Spleen (tissue), 11 donors: Measurements from ENCODE around the gene GNPAT. TPM values are rescaled to one million over a fixed set of nuclear protein-coding genes. Genes with fewer than 3 reads are reported as not detected.

Experiments used
- DNase-seq: peaks from one replicate; pipeline ENCODE4 v3.0.0-alpha.2; 2020
- H3K27ac ChIP-seq, 8 donors: fragments of 200-600 bp; sonication (generic) in 7 of 8; 1 replicate in 4 of 8; 2 replicates in 4 of 8; pipeline versions ENCODE4 v1.5.0 to v1.8.0; 2016 to 2021; ENCODE audit warnings: inconsistent platforms in 4 of 8, mild to moderate bottlenecking in 4 of 8, moderate library complexity in 1 of 8
- H3K27me3 ChIP-seq, 7 donors: fragments of 200-600 bp; sonication (generic) in 6 of 7; replicated peaks in 1 of 7; 1 replicate in 4 of 7; 2 replicates in 3 of 7; pipeline versions ENCODE4 v1.5.0 to v1.8.0; 2016 to 2021; ENCODE audit warnings: inconsistent platforms in 3 of 7, mild to moderate bottlenecking in 1 of 7
- H3K36me3 ChIP-seq, 6 donors: fragments of 200-600 bp; sonication (generic) in 5 of 6; 1 replicate in 4 of 6; 2 replicates in 2 of 6; pipeline versions ENCODE4 v1.5.0 to v1.8.0; 2016 to 2021; ENCODE audit warnings: inconsistent platforms in 2 of 6
- H3K4me1 ChIP-seq, 6 donors: fragments of 200-600 bp; sonication (generic) in 5 of 6; 1 replicate in 3 of 6; 2 replicates in 3 of 6; pipeline versions ENCODE4 v1.5.0 to v1.8.0; 2016 to 2021; ENCODE audit warnings: inconsistent platforms in 3 of 6
- H3K4me3 ChIP-seq, 8 donors: fragments of 200-600 bp; sonication (generic) in 7 of 8; 1 replicate in 4 of 8; 2 replicates in 4 of 8; pipeline versions ENCODE4 v1.5.0 to v1.8.0; 2016 to 2021; ENCODE audit warnings: inconsistent platforms in 4 of 8, mild to moderate bottlenecking in 4 of 8, moderate library complexity in 2 of 8
- H3K9me3 ChIP-seq, 8 donors: fragments of 200-600 bp; sonication (generic) in 7 of 8; 1 replicate in 4 of 8; 2 replicates in 4 of 8; pipeline versions ENCODE4 v1.5.0 to v1.8.0; 2016 to 2021; ENCODE audit warnings: inconsistent platforms in 4 of 8
- POLR2A ChIP-seq, 3 donors: fragments of 450-650 bp; IDR thresholded peaks; one replicate each; pipeline ENCODE4 v1.5.1; 2017; ENCODE audit warnings: antibody characterized with exemption in 3 of 3, mild to moderate bottlenecking in 1 of 3
- POLR2AphosphoS5 ChIP-seq, 3 donors: sonication (generic); formaldehyde crosslinking; IDR thresholded peaks; one replicate each; pipeline ENCODE4 v1.5.1; 2017; ENCODE audit warnings: antibody characterized with exemption in 3 of 3
- WGBS, 5 donors: extraction: QIAGEN DNeasy Blood & Tissue Kit in 3 of 5; methylation state at CpG; one replicate each; pipeline versions ENCODE4 v1.1.5 to v1.1.7; 2013 to 2018; 5-methylcytosine and 5-hydroxymethylcytosine counted together
- intact Hi-C: fragments of 100-400 bp; cut with DNase I; formaldehyde crosslinking; loops from one replicate; pipeline ENCODE4 v1.15.0; 2023; ENCODE audit warnings: low total_unique reads
- polyA plus RNA-seq, 3 donors: library from polyadenylated mRNA; stranded (reverse); fragments of 200-250 nt; gene quantifications; one replicate each; pipeline ENCODE4 v1.2.1, GENCODE V29; 2013
- total RNA-seq, 7 donors: library from RNA; depleted of rRNA in 3 of 7; stranded (reverse); fragments of >200 nt in 3 of 7; fragmentation: NEBNext Ultra II Directional in 4 of 7; extraction: Animal tissue kit (Norgen Biotek cat#: 25700) in 4 of 7; gene quantifications; one replicate each; pipeline versions ENCODE4 v1.1.0 to v1.2.1, GENCODE V29; 2016 to 2021
- TF ChIP-seq, protein P1 (sequence below), 11 experiments: fragments of 200-600 bp in 7 of 11; fragments of 450-650 bp in 4 of 11; sonication (generic) in 4 of 11; IDR thresholded peaks in 8 of 11; conservative IDR thresholded peaks in 3 of 11; 1 replicate in 7 of 11; 2 replicates in 4 of 11; pipeline versions ENCODE4 v1.4.0 to v1.8.0; 2016 to 2021; ENCODE audit warnings: antibody characterized with exemption in 11 of 11, inconsistent platforms in 4 of 11, mild to moderate bottlenecking in 1 of 11
- donor health status: healthy with polysubstance abuse.
- donor health status: DM: no; HTN: no; CAD: no; lungs with moderate emphysema.
- donor health status: DM: no; HTN: no; CAD: no.
- donor health status: Bipolar disorder and iron deficiency.
- donor health status: healthy.
- donor health status: DM: no; HTN: no; CAD: no.
- donor health status: DM: yes; HTN: yes; CAD: no.

The GNPAT gene
- total and polyA plus RNA-seq, 10 donors: 27.7 to 42.9 (median 34.0) TPM

DNA sequence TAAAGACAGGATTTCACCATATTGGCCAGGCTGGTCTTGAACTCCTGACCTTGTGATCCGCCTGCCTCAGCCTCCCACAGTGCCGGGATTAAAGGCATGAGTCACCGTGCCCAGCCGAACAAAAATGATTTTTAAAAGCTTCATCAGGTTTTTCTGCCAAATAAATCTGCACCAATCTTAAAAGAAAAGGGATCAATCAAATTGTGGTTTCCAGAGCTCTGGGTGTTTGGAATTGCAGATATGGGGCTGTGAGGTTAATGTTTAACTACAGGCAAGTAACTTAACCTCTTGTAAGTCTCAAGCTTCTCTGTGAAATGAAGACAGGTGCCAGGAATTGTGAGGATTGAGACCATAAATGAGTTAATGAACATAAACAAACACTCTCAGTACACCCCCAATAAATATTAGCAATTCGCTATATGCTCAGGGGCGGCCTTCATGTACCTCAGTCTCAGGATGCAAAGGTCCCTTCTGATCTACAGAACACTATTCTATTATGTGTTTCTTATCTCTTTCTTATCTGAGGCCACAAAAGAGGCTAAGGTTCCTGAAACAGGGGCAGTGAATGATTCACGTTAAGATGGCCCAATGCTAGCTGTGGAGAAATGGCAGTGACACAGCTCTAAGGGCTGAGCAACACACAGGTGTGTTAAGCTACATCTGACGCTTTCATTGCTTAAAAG lies 7.1 kb upstream of the GNPAT start:
- Histone ChIP-seq H3K9me3 (no peaks in the 10 kb centered on the region), H3K27ac (no peak overlapping the region), H3K27me3 (no peaks in the 10 kb centered on the region), H3K36me3 (peaks cover 0 to 88% (median 27%) of the 10 kb centered on the region in 6 donors), H3K4me1 (peaks cover 0 to 68% (median 25%) of the 10 kb centered on the region in 6 donors), H3K4me3 (no peak overlapping the region)
- WGBS, 5 donors: 82 to 92% (median 83%) methylated on average over 8 of the region's 8 CpGs
- intact Hi-C loops: no loop called here
- no peak for DNase-seq
- TF ChIP-seq, protein P1, sequence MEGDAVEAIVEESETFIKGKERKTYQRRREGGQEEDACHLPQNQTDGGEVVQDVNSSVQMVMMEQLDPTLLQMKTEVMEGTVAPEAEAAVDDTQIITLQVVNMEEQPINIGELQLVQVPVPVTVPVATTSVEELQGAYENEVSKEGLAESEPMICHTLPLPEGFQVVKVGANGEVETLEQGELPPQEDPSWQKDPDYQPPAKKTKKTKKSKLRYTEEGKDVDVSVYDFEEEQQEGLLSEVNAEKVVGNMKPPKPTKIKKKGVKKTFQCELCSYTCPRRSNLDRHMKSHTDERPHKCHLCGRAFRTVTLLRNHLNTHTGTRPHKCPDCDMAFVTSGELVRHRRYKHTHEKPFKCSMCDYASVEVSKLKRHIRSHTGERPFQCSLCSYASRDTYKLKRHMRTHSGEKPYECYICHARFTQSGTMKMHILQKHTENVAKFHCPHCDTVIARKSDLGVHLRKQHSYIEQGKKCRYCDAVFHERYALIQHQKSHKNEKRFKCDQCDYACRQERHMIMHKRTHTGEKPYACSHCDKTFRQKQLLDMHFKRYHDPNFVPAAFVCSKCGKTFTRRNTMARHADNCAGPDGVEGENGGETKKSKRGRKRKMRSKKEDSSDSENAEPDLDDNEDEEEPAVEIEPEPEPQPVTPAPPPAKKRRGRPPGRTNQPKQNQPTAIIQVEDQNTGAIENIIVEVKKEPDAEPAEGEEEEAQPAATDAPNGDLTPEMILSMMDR (IDR thresholded peaks at IDR 0.05 in 8 of 11, conservative IDR thresholded peaks at IDR 0.05 in 3 of 11): no peak
- no peak for TF ChIP-seq POLR2A (IDR thresholded peaks at IDR 0.05)
- TF ChIP-seq POLR2AphosphoS5 (IDR thresholded peaks at IDR 0.05): no peak

DNA sequence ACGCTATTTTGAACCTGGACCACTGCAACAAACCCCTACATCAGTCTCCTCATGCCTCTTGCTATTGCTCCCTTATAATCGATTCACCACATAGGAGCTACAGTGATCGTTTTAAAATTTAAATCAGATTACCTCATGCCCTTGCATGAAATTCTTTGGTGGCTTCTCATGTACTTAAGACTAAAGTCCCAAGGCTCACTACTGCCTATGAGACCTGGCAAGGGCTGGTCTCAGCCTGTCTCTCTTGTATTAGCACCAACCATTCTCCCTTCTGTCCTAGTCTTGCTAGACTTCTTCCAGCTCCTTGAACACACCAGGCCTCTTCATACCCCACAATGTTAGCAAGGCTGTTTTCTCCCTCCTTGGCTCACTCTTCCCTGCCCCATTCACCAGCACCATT lies 6.5 kb upstream of the GNPAT start:
- peaks cover 0 to 85% (median 29%) of the 10 kb centered on the region in 6 donors for H3K36me3 ChIP-seq
- H3K4me3 ChIP-seq: no peak overlapping the region
- TF ChIP-seq, protein P1 (IDR thresholded peaks at IDR 0.05 in 8 of 11, conservative IDR thresholded peaks at IDR 0.05 in 3 of 11): no peak
- no peak for TF ChIP-seq POLR2A (IDR thresholded peaks at IDR 0.05)
- TF ChIP-seq POLR2AphosphoS5 (IDR thresholded peaks at IDR 0.05): no peak
- intact Hi-C loops: no loop called here
- no peak for DNase-seq
- H3K27ac ChIP-seq: no peak overlapping the region
- peaks cover 0 to 74% (median 28%) of the 10 kb centered on the region in 6 donors for H3K4me1 ChIP-seq
- no peaks in the 10 kb centered on the region for H3K9me3 ChIP-seq
- H3K27me3 ChIP-seq: no peaks in the 10 kb centered on the region
- WGBS, 5 donors: 91 to 98% (median 91%) methylated on average over 3 of the region's 3 CpGs

DNA sequence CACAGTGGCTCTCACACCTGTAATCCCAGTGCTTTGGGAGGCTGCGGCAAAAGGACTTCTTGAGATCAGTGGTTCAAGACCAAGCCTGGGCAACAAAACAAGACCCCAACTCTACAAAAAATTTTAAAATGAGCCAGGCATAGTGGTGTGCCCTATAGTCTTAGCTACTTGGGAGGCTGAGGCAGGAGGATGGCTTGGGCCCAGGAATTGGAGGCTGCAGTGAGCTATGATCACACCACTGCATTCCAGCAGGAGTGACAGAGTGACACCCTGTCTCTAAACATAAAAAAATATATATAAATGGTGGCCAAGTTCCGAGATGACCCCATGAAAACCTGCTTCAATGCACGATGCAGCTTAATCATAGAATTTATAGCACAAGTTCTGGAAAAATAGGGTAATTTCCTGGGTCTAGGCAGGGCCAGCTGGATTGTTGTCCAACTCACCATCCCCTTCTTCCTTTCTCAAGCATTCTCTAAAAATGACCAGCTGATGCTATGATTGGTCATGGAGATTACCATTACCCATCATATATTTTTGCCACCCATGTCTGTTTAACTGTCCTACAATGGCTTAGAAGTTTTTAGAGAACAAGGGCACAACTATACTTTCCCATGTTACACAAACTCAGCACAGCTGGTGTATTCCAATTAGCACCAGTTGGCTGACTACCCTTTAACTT lies 5.3 kb upstream of the GNPAT start:
- 92 to 98% (median 94%) methylated on average over 3 of the region's 3 CpGs for WGBS, 5 donors
- intact Hi-C loops: no loop called here

More for the DNA sequence above, 5.3 kb upstream of the GNPAT start:
- no peak for DNase-seq
- Histone ChIP-seq H3K27me3 (no peaks in the 10 kb centered on the region), H3K9me3 (no peaks in the 10 kb centered on the region), H3K27ac (no peak overlapping the region), H3K36me3 (peaks cover 0 to 74% (median 29%) of the 10 kb centered on the region in 6 donors), H3K4me3 (no peak overlapping the region), H3K4me1 (peaks cover 7 to 86% (median 39%) of the 10 kb centered on the region in 6 donors)
- TF ChIP-seq POLR2AphosphoS5 (IDR thresholded peaks at IDR 0.05) (no peak), POLR2A (IDR thresholded peaks at IDR 0.05) (no peak)
- TF ChIP-seq, protein P1 (IDR thresholded peaks at IDR 0.05 in 8 of 11, conservative IDR thresholded peaks at IDR 0.05 in 3 of 11): no peak
